22Rv1 (cell line): Measurements from ENCODE around the gene FLNB.
A peak's percentile ranks its signal among the peaks of the same experiment; 100 is the strongest.

Experiments used
- H3K27ac ChIP-seq: fragments of 450-650 bp; 2 replicates; pipeline ENCODE4 v1.5.1; 2017
- CTCF ChIP-seq: fragments of 450-650 bp; IDR thresholded peaks from 2 replicates; pipeline ENCODE4 v1.5.1; 2017; ENCODE audit warnings: mild to moderate bottlenecking
- ZFX ChIP-seq: fragments of 450-650 bp; IDR thresholded peaks from 2 replicates; pipeline ENCODE4 v1.6.1; 2017; ENCODE audit warnings: antibody characterized with exemption, borderline replicate concordance

The FLNB gene

GRCh38 chr3:58004973-58005372, 3.2 kb upstream of the FLNB start:
- no peak overlapping the region for H3K27ac ChIP-seq
- TF ChIP-seq CTCF = no peak
- TF ChIP-seq ZFX = no peak

GRCh38 chr3:58005669-58006068, 2.6 kb upstream of the FLNB start:
- H3K27ac ChIP-seq = no peak overlapping the region
- TF ChIP-seq CTCF (no peak), ZFX (no peak)

GRCh38 chr3:58006661-58007060, 1.6 kb upstream of the FLNB start:
- no peak overlapping the region for H3K27ac ChIP-seq

GRCh38 chr3:58009026-58009748, 965 bp downstream of the FLNB start:
- peak overlapping the region; percentile 64 for H3K27ac ChIP-seq
- no peak for TF ChIP-seq ZFX
- TF ChIP-seq CTCF = no peak

More at GRCh38 chr3:58006661-58007060, 1.6 kb upstream of the FLNB start:
- TF ChIP-seq CTCF = no peak
- no peak for TF ChIP-seq ZFX

- peak overlapping the region; percentile 64 for H3K27ac ChIP-seq
- no peak for TF ChIP-seq CTCF
- TF ChIP-seq ZFX = no peak
Observed at GRCh38 chr3:58009749-58010535, 1.7 kb downstream of the FLNB start.

- peak overlapping the region; percentile 64; the same call in 1 of the 2 replicates for H3K27ac ChIP-seq
- no peak for TF ChIP-seq CTCF
- no peak for TF ChIP-seq ZFX
Observed at GRCh38 chr3:58010562-58010961, 2.3 kb downstream of the FLNB start.

GRCh38 chr3:58011580-58011979, 3.4 kb downstream of the FLNB start:
- 0 out of 2 replicates have a peak overlapping the region, but pooled peaks have one; percentile 4 for H3K27ac ChIP-seq
- TF ChIP-seq CTCF (no peak), ZFX (no peak)
